ENCODE data around the gene ZFP36L1. TPM values are rescaled to one million over a fixed set of nuclear protein-coding genes. Genes with fewer than 3 reads are reported as not detected.

Gene ZFP36L1
- total RNA-seq, 1 experiment from 2014 or later: 69.5 TPM

GRCh38 chr14:68791902-68792677, 777 bp downstream of the ZFP36L1 start:
- Histone ChIP-seq H3K4me3 (ENCODE audit: low read depth, low read length, poor library complexity, severe bottlenecking) (peak overlapping the region; percentile 74), H3K27ac (ENCODE audit: low read depth, low read length, poor library complexity, severe bottlenecking) (peak overlapping the region; percentile 97), H3K9me3 (ENCODE audit: low read depth, low read length, poor library complexity, severe bottlenecking) (no peaks in the 10 kb centered on the region), H3K27me3 (replicated peaks; ENCODE audit: insufficient read depth, low read depth, low read length, poor library complexity) (no peaks in the 10 kb centered on the region), H3K36me3 (ENCODE audit: insufficient read depth, low read length, poor library complexity, severe bottlenecking) (peaks cover 29% of the 10 kb centered on the region), H3K4me1 (ENCODE audit: insufficient read depth, low read length, poor library complexity, severe bottlenecking) (peaks cover 38% of the 10 kb centered on the region)
- peak; percentile 40 for DNase-seq (ENCODE audit: low spot score)
- intact Hi-C loops (cut with micrococcal nuclease; ENCODE audit: unreplicated experiment): loop anchor here (5.0 to 10.0 kb wide), 2 partner anchors 110 to 417 kb away; no protein-coding TSS in a partner anchor
- TF ChIP-seq EZH2 (IDR thresholded peaks at IDR 0.05; ENCODE audit: borderline replicate concordance, low read depth, low read length, poor library complexity, severe bottlenecking) (no peak), CTCF (conservative IDR thresholded peaks at IDR 0.05; ENCODE audit: low read depth, low read length) (no peak)
- ChIA-PET POLR2A (ENCODE audit: low non-redundant PET) (interaction anchor here (0.6 to 1.0 kb wide), 3 partner anchors 109 to 543 kb away, joined by 3 to 9 read pairs (median 3); no protein-coding TSS in a partner anchor), CTCF (interaction anchor here (0.6 to 1.3 kb wide), 5 partner anchors 24 to 858 kb away, joined by 3 to 10 read pairs (median 5); no protein-coding TSS in a partner anchor)
- no TSS peak for BruUV-seq (replicated peaks)

- ChIA-PET CTCF (interaction anchor here (0.6 to 1.3 kb wide), 5 partner anchors 25 to 776 kb away, joined by 3 to 7 read pairs (median 4); no protein-coding TSS in a partner anchor), POLR2A (ENCODE audit: low non-redundant PET) (interaction anchor here (0.6 to 0.9 kb wide), 2 partner anchors 31 to 48 kb away, joined by 3 to 14 read pairs; no protein-coding TSS in a partner anchor)
- peak overlapping the region; percentile 74 for H3K4me3 ChIP-seq (ENCODE audit: low read depth, low read length, poor library complexity, severe bottlenecking)
- peaks cover 38% of the 10 kb centered on the region for H3K4me1 ChIP-seq (ENCODE audit: insufficient read depth, low read length, poor library complexity, severe bottlenecking)
- BruUV-seq (replicated peaks): no TSS peak
- intact Hi-C loops (cut with micrococcal nuclease; ENCODE audit: unreplicated experiment): loop anchor here (5.0 to 10.0 kb wide), 2 partner anchors 109 to 416 kb away; no protein-coding TSS in a partner anchor
- peak; percentile 63 for DNase-seq (ENCODE audit: low spot score)
- H3K27ac ChIP-seq (ENCODE audit: low read depth, low read length, poor library complexity, severe bottlenecking): peak overlapping the region; percentile 97
- no peaks in the 10 kb centered on the region for H3K27me3 ChIP-seq (replicated peaks; ENCODE audit: insufficient read depth, low read depth, low read length, poor library complexity)
- TF ChIP-seq CTCF (conservative IDR thresholded peaks at IDR 0.05; ENCODE audit: low read depth, low read length) (no peak), EZH2 (IDR thresholded peaks at IDR 0.05; ENCODE audit: borderline replicate concordance, low read depth, low read length, poor library complexity, severe bottlenecking) (no peak)
- peaks cover 33% of the 10 kb centered on the region for H3K36me3 ChIP-seq (ENCODE audit: insufficient read depth, low read length, poor library complexity, severe bottlenecking)
- H3K9me3 ChIP-seq (ENCODE audit: low read depth, low read length, poor library complexity, severe bottlenecking): no peaks in the 10 kb centered on the region
Observed at GRCh38 chr14:68791078-68791901, 1.6 kb downstream of the ZFP36L1 start.

GRCh38 chr14:68790644-68791077, 2.2 kb downstream of the ZFP36L1 start:
- intact Hi-C loops (cut with micrococcal nuclease; ENCODE audit: unreplicated experiment): loop anchor here (5.0 to 10.0 kb wide), 2 partner anchors 108 to 416 kb away; no protein-coding TSS in a partner anchor
- ChIA-PET POLR2A (ENCODE audit: low non-redundant PET) (interaction anchor here (0.9 kb wide), 1 partner anchor 47 kb away, joined by 3 read pairs; no protein-coding TSS in a partner anchor), CTCF (no interaction called here)
- no peak for TF ChIP-seq EZH2 (IDR thresholded peaks at IDR 0.05; ENCODE audit: borderline replicate concordance, low read depth, low read length, poor library complexity, severe bottlenecking)
- TF ChIP-seq CTCF (conservative IDR thresholded peaks at IDR 0.05; ENCODE audit: low read depth, low read length): no peak
- no TSS peak for BruUV-seq (replicated peaks)
- Histone ChIP-seq H3K4me3 (ENCODE audit: low read depth, low read length, poor library complexity, severe bottlenecking) (peak overlapping the region; percentile 74), H3K36me3 (ENCODE audit: insufficient read depth, low read length, poor library complexity, severe bottlenecking) (peaks cover 33% of the 10 kb centered on the region), H3K9me3 (ENCODE audit: low read depth, low read length, poor library complexity, severe bottlenecking) (no peaks in the 10 kb centered on the region), H3K4me1 (ENCODE audit: insufficient read depth, low read length, poor library complexity, severe bottlenecking) (peaks cover 38% of the 10 kb centered on the region), H3K27ac (ENCODE audit: low read depth, low read length, poor library complexity, severe bottlenecking) (peak overlapping the region; percentile 97), H3K27me3 (replicated peaks; ENCODE audit: insufficient read depth, low read depth, low read length, poor library complexity) (no peaks in the 10 kb centered on the region)
- DNase-seq (ENCODE audit: low spot score): no peak
